AML-193 (cell line): ENCODE measurements around the gene FES.
A peak's percentile ranks its signal among the peaks of the same experiment; 100 is the strongest.
"Not testable (repeated sequence)": the region's sequence is repeated elsewhere in the genome, so short reads cannot be mapped to it uniquely, and the experiment has no call there.

Experiments
- DNase-seq, 2 experiments: peaks; one replicate each; lab custom pipeline; 2025; lab: John Stamatoyannopoulos, UW

Gene FES

GRCh38 chr15:90883976-90884718 lies at the start of gene FES:
FES (plus strand) TSS chr15:90884504; CDS start chr15:90885046, 542 bp downstream.
- peak; percentile 31 to 46 for DNase-seq

- DNase-seq, result no peak
These were observed 49.7 kb upstream of the FES start for GRCh38 chr15:90834626-90835025.

GRCh38 chr15:90836296-90836871 lies 47.9 kb upstream of the FES start:
- no peak for DNase-seq

GRCh38 chr15:90837094-90837493 lies 47.2 kb upstream of the FES start:
- no peak for DNase-seq

- no peak for DNase-seq
These were observed 46.2 kb upstream of the FES start for GRCh38 chr15:90838139-90838538.

- no peak for DNase-seq
These were observed 45.8 kb upstream of the FES start for GRCh38 chr15:90838544-90838943.

GRCh38 chr15:90839187-90840071 lies 44.9 kb upstream of the FES start:
- DNase-seq, result peak; percentile 83 to 90

GRCh38 chr15:90840157-90840855 lies 44.0 kb upstream of the FES start:
- DNase-seq, result no peak

GRCh38 chr15:90840954-90841353 lies 43.4 kb upstream of the FES start:
- no peak for DNase-seq

- peak in 1 of 2 experiments; percentile 12 for DNase-seq
These were observed 39.6 kb upstream of the FES start for GRCh38 chr15:90844696-90845095.

GRCh38 chr15:90845201-90845949 lies 38.9 kb upstream of the FES start:
- peak; percentile 72 to 86 for DNase-seq

- not testable (repeated sequence) for DNase-seq
These were observed 34.9 kb upstream of the FES start for GRCh38 chr15:90849424-90849823.

- no peak for DNase-seq
These were observed 33.2 kb upstream of the FES start for GRCh38 chr15:90851114-90851513.

GRCh38 chr15:90851940-90852339 lies 32.4 kb upstream of the FES start:
- no peak for DNase-seq

GRCh38 chr15:90855139-90855538 lies 29.2 kb upstream of the FES start:
- DNase-seq, result no peak

GRCh38 chr15:90857337-90857736 lies 27.0 kb upstream of the FES start:
- no peak for DNase-seq

GRCh38 chr15:90857883-90858443 lies 26.3 kb upstream of the FES start:
- no peak for DNase-seq

GRCh38 chr15:90859234-90860131 lies 24.8 kb upstream of the FES start:
- peak in 1 of 2 experiments; percentile 7 for DNase-seq

GRCh38 chr15:90860450-90860849 lies 23.9 kb upstream of the FES start:
- no peak for DNase-seq
